Fibroblast of the aortic adventitia (primary cell): ENCODE data around the gene TMEM82. TPM values are rescaled to one million over a fixed set of nuclear protein-coding genes. Genes with fewer than 3 reads are reported as not detected.

Source experiments
- DNase-seq: peaks from one replicate; pipeline ENCODE4 v3.0.0-alpha.2; 2010; ENCODE audit warnings: low read depth
- H3K4me3 ChIP-seq: 2 replicates; pipeline ENCODE4 v1.5.1; 2011; ENCODE audit warnings: low read depth, mild to moderate bottlenecking, control low read depth, low read length, moderate library complexity
- total RNA-seq: library from RNA; depleted of rRNA; stranded (reverse); fragments of >200 nt; gene quantifications from 2 replicates; pipeline ENCODE4 v1.2.3, GENCODE V29; 2012; ENCODE audit warnings: low replicate concordance
- TF ChIP-seq, protein P1 (sequence below): IDR thresholded peaks from 2 replicates; pipeline ENCODE4 v1.5.1; 2011; ENCODE audit warnings: mild to moderate bottlenecking, low read length, control low read depth, inconsistent platforms; ENCODE audit not compliant: insufficient read depth

TMEM82 gene
- total RNA-seq, 1 donor: not detected

GRCh38 chr1:15731735-15732685 lies 10.3 kb upstream of the TMEM82 start:
- DNase-seq: no peak
- no peak overlapping the region for H3K4me3 ChIP-seq
- TF ChIP-seq, protein P1, sequence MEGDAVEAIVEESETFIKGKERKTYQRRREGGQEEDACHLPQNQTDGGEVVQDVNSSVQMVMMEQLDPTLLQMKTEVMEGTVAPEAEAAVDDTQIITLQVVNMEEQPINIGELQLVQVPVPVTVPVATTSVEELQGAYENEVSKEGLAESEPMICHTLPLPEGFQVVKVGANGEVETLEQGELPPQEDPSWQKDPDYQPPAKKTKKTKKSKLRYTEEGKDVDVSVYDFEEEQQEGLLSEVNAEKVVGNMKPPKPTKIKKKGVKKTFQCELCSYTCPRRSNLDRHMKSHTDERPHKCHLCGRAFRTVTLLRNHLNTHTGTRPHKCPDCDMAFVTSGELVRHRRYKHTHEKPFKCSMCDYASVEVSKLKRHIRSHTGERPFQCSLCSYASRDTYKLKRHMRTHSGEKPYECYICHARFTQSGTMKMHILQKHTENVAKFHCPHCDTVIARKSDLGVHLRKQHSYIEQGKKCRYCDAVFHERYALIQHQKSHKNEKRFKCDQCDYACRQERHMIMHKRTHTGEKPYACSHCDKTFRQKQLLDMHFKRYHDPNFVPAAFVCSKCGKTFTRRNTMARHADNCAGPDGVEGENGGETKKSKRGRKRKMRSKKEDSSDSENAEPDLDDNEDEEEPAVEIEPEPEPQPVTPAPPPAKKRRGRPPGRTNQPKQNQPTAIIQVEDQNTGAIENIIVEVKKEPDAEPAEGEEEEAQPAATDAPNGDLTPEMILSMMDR: no peak

- H3K4me3 ChIP-seq: no peak overlapping the region
Observed at GRCh38 chr1:15732686-15733081, 9.6 kb upstream of the TMEM82 start.

GRCh38 chr1:15733218-15733725 lies 9.0 kb upstream of the TMEM82 start:
- no peak for DNase-seq
- TF ChIP-seq, protein P1: no peak
- H3K4me3 ChIP-seq: no peak overlapping the region

More at GRCh38 chr1:15732686-15733081, 9.6 kb upstream of the TMEM82 start:
- TF ChIP-seq, protein P1: no peak
- no peak for DNase-seq

DNA sequence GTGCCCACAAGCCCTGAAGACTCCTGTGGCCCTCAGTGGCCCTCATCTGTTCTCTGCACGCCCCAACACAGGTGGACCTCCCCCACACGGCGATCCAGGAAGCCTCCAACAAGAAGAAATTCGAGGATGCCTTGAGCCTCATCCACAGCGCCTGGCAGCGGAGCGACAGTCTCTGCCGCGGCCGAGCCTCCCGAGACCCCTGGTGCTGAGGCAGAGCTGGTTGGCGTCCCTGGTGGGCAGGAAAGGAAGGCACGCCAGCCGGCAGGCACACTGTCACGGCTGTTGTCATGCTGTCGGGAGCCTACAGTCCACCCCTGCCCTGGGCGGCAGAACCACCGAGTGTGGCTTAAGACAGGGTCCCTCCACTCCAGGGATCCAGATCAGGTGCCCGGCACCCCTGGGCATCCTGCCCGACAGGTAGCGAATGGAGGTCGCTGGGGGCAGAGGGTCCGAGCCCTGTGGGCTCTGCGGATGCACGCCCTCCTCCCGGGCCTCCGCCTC lies 8.5 kb upstream of the TMEM82 start:
- DNase-seq: no peak
- TF ChIP-seq, protein P1: no peak
- no peak overlapping the region for H3K4me3 ChIP-seq

DNA sequence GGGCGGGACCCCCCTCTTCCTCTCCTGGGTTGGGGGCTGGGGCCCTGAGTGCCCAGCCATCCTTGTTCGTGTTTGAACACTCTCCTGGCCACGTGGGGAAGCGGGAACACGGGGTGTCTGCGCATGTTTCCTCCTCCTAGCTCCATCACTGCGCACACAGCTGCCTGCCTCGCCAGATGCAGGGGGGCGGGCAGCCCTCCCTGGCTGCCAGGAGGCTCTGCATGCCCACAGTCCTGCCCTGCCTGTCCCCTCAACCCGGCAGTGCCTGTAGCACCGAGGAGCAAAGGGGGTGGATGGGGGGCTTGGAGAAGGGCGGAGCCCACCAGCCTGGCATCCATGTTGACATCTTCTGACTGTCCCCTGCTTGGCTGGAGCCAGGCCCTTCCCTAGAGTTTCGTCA lies 8.0 kb upstream of the TMEM82 start:
- no peak overlapping the region for H3K4me3 ChIP-seq
- no peak for DNase-seq
- TF ChIP-seq, protein P1: no peak

DNA sequence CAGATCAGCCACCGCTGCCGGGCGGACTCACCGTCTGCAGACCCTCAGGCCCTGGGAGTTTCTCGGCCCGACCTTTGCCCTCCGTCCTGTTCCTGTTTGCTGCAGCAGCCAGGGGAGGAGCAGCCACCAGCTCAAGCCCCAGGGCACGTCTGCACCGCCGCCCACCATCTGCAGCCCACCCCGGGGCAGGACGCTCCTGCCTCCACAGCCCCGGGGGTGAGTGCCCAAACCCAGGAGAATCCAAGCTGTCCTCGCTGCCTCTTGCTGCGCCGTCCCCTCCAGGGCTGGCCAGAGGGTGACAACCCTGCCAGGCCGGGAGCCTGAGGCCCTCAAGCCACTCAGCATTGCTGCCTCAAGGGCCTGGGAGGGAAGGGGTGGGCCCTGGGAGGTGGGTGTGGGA lies 7.4 kb upstream of the TMEM82 start:
- TF ChIP-seq, protein P1: no peak
- H3K4me3 ChIP-seq: no peak overlapping the region
- no peak for DNase-seq
